HG02852 (cell line): Measurements from ENCODE around the gene MT1A.

Source experiments
- ATAC-seq: cut with Tn5 transposase; IDR thresholded peaks from one replicate; pipeline ENCODE4 v1.9.1; 2021; ENCODE audit warnings: mild to moderate bottlenecking, moderate library complexity; ENCODE audit not compliant: unreplicated experiment

MT1A gene

GRCh38 chr16:56637814-56638750 lies at the start of gene MT1A:
MT1A (plus strand) TSS chr16:56638666; CDS start chr16:56638739, 73 bp downstream.
- no peak for ATAC-seq

- no peak for ATAC-seq
These were observed 49.7 kb upstream of the MT1A start for GRCh38 chr16:56588781-56589140.

GRCh38 chr16:56589141-56590039 lies 49.1 kb upstream of the MT1A start, which contains the start of gene MT3:
MT3 (plus strand) TSS chr16:56589528; CDS start chr16:56589591, 63 bp downstream.
- ATAC-seq, result no peak

GRCh38 chr16:56591377-56592060 lies 46.9 kb upstream of the MT1A start:
- no peak for ATAC-seq

- ATAC-seq, result no peak
These were observed 44.7 kb upstream of the MT1A start for GRCh38 chr16:56593573-56594291.

- no peak for ATAC-seq
These were observed 44.2 kb upstream of the MT1A start for GRCh38 chr16:56594292-56594619.

- no peak for ATAC-seq
These were observed 38.0 kb upstream of the MT1A start for GRCh38 chr16:56600398-56600999.

- ATAC-seq, result no peak
These were observed 37.1 kb upstream of the MT1A start for GRCh38 chr16:56601325-56601724.

GRCh38 chr16:56603589-56603988 lies 34.9 kb upstream of the MT1A start:
- no peak for ATAC-seq

- no peak for ATAC-seq
These were observed 33.5 kb upstream of the MT1A start for GRCh38 chr16:56604966-56605365.

GRCh38 chr16:56605475-56605874 lies 33.0 kb upstream of the MT1A start:
- ATAC-seq, result no peak

- ATAC-seq, result no peak
These were observed 32.4 kb upstream of the MT1A start for GRCh38 chr16:56606071-56606475.

GRCh38 chr16:56606476-56607108 lies 31.9 kb upstream of the MT1A start:
- no peak for ATAC-seq

- ATAC-seq, result no peak
These were observed 31.3 kb upstream of the MT1A start for GRCh38 chr16:56607109-56607618.

GRCh38 chr16:56607675-56608042 lies 30.8 kb upstream of the MT1A start:
- no peak for ATAC-seq

GRCh38 chr16:56608043-56608875 lies 30.2 kb upstream of the MT1A start, which contains the start of gene MT2A:
MT2A (plus strand) TSS chr16:56608584; CDS start chr16:56608656, 72 bp downstream.
- peak; percentile 88 for ATAC-seq

- no peak for ATAC-seq
These were observed 29.5 kb upstream of the MT1A start for GRCh38 chr16:56608876-56609462.

GRCh38 chr16:56609463-56609921 lies 29.0 kb upstream of the MT1A start:
- peak; percentile 38 for ATAC-seq
